Stimulated activated CD4-positive, alpha-beta T cell treated with anti-CD3 and anti-CD28 coated beads, TNF-alpha, amount 100 ng/mL, for 48 hours (primary cell): ENCODE measurements around the gene CDC20B.
"Not testable (repeated sequence)": the region's sequence is repeated elsewhere in the genome, so short reads cannot be mapped to it uniquely, and the experiment has no call there.

ENCODE experiments used
- DNase-seq, 3 donors: peaks; one replicate each; pipeline ENCODE4 v3.0.0-alpha.2; 2020; ENCODE audit warnings: low read depth in 3 of 3

CDC20B gene

GRCh38 chr5:55104036-55104772 is 68.8 kb downstream of the CDC20B start:
- no peak for DNase-seq

DNA sequence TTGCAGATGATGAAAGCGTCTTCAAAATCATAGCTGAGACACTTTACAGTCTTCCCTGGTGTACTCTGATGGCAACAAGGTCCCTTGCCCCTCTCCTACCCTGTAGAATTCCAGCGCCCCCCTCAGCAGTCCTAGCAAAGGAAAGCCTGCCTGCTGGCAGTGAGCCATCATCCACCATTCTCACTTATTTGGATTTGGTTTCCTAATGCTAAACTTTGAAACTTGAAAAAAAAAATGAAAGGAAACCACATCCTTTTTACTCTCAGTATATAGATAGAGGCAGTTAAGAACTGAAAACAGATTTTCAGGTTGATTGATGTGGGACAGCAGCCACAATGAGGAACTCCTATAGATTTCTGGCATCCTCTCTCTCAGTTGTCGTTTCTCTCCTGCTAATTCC is 70.6 kb downstream of the CDC20B start, which contains the start of gene GZMA:
Gene GZMA, plus strand, starts transcription at position 299 of the 400 bp plus-strand sequence. Its CDS starts 37 bp downstream, at position 336.
- no peak for DNase-seq

- no peak for DNase-seq
These were observed 71.3 kb downstream of the CDC20B start for GRCh38 chr5:55101556-55102276.

- not testable (repeated sequence) for DNase-seq
These were observed 71.8 kb downstream of the CDC20B start for GRCh38 chr5:55101148-55101547.

- DNase-seq, result no peak
These were observed 76.1 kb downstream of the CDC20B start for GRCh38 chr5:55096861-55097260.

GRCh38 chr5:55096182-55096581 is 76.8 kb downstream of the CDC20B start:
- DNase-seq, result no peak

DNA sequence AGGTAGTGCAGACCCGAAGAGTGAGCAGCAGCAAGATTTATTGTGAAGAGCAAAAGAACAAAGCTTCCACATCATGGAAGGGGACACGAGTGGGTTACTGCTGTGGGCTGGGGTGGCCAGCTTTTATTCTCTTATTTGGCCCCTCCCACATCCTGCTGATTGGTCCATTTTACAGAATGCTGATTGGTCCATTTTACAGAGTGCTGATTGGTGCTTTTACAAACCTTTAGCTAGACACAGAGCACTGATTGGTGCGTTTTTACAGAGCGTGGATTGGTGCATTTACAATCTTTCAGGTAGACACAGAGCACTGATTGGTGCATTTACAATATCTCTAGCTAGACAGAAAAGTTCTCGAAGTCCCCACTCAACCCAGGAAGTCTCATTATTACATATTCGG is 82.0 kb downstream of the CDC20B start:
- DNase-seq, result not testable (repeated sequence)

GRCh38 chr5:55089301-55089700 is 83.7 kb downstream of the CDC20B start:
- DNase-seq, result not testable (repeated sequence)

DNA sequence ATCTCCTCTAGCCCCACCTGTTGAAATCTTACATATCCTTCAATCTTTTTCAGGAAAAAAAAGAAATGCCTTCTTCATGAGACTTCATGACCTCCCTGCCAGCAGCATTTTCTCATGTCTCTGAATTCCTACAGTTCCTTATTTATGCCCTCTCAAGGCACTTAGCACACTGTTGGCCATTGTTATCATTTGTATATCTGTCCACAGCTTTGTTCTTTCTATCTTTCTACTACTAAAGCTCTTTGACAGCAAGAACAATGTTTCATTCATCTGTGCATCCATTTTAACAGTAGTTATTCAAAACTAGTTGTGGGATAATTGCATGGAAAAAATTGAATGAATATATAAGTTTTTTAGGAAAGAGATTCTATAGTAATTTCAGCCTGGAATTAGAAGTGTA is 91.4 kb downstream of the CDC20B start:
- DNase-seq, result no peak

- no peak for DNase-seq
These were observed 99.8 kb downstream of the CDC20B start for GRCh38 chr5:55073211-55073610.

DNA sequence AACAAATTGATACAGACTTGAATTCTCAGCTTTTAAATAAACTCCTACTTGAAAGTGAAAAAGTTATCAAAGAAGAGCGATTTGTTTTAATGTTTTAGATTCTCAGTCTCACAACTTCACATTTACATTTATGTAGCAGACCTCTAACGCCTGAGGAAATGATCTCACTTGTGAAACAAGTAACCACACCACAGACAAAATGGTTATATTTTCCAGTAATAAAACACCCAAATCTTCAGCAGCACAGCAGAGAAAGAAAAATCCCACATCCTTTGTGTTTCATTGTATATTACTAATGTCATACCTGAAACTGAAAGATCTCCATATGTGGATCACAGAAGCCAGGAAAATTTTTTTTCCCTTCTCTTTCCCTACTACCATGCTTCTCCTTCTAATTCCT is 100.3 kb downstream of the CDC20B start:
- no peak for DNase-seq

DNA sequence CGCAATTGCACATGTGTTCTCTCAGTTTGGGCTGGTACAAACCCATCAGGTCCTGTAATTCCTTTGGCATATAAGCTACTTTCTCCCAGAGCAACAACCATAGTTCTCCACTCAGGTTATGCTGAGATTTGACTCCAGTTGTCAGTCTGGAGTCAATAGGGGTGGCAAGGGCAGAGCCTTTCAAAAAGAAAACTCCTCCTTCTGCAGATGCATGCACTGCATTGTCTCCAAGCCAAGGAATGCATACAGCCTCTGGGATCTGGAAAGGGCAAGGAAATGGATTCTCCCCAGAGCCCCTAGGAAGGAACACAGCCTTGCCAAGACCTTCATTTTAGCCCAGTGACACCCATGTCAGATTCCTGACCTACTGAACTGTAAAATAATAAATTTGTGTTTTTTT is 101.6 kb downstream of the CDC20B start:
- no peak for DNase-seq

- no peak for DNase-seq
These were observed 102.0 kb downstream of the CDC20B start for GRCh38 chr5:55070968-55071367.

- no peak for DNase-seq
These were observed 106.7 kb downstream of the CDC20B start for GRCh38 chr5:55066277-55066676.

DNA sequence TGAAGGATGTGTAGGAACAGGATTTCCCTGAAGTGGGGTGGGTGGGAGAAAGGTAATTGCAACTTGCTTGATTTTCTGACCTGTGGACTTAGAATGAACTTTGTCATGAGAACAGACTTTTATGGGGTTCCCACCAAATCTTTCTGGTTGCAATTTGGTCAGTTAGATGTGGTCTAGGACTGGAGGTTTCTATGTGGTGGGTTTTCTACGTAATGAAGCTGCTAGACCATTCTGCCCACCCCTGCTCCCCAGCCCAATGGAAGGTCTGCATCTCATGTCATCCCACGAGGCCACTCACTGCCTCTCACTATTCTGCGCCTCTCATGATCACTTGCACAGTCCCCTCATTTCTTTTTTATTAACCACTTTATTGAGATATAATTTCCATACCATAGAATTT is 108.5 kb downstream of the CDC20B start:
- DNase-seq, result no peak

GRCh38 chr5:55063899-55064298 is 109.1 kb downstream of the CDC20B start:
- no peak for DNase-seq

GRCh38 chr5:55063220-55063863 is 109.6 kb downstream of the CDC20B start:
- DNase-seq, result no peak
